H9 (cell line): Measurements from ENCODE around the gene CHD9. TPM values are rescaled to one million over a fixed set of nuclear protein-coding genes. Genes with fewer than 3 reads are reported as not detected.

ENCODE experiments used
- DNase-seq: peaks from one replicate; pipeline ENCODE4 v3.0.0-alpha.2; 2017
- H2AFZ ChIP-seq: one replicate; pipeline ENCODE4 v1.6.1; 2013; ENCODE audit warnings: mild to moderate bottlenecking, low read length, control low read depth, moderate library complexity
- H2AK5ac ChIP-seq: 2 replicates; pipeline ENCODE4 v1.6.1; 2013; ENCODE audit warnings: low read length, control low read depth, mixed read lengths; ENCODE audit not compliant: insufficient read length
- H2BK120ac ChIP-seq: one replicate; pipeline ENCODE4 v1.6.1; 2013; ENCODE audit warnings: low read depth, mild to moderate bottlenecking, low read length, control low read depth, inconsistent platforms; ENCODE audit not compliant: poor library complexity, severe bottlenecking
- H2BK12ac ChIP-seq: 2 replicates; pipeline ENCODE4 v1.6.1; 2013; ENCODE audit warnings: low read length, control low read depth, mixed read lengths, low read depth; ENCODE audit not compliant: insufficient read length
- H2BK15ac ChIP-seq: 2 replicates; pipeline ENCODE4 v1.6.1; 2013; ENCODE audit warnings: low read depth, low read length, control low read depth
- H2BK20ac ChIP-seq: one replicate; pipeline ENCODE4 v1.6.1; 2013; ENCODE audit warnings: low read depth, mild to moderate bottlenecking, low read length, control low read depth, inconsistent platforms; ENCODE audit not compliant: poor library complexity, severe bottlenecking
- H2BK5ac ChIP-seq: 2 replicates; pipeline ENCODE4 v1.6.1; 2013; ENCODE audit warnings: low read length, control low read depth, mixed read lengths; ENCODE audit not compliant: insufficient read length
- H3K14ac ChIP-seq: 2 replicates; pipeline ENCODE4 v1.6.1; 2013; ENCODE audit warnings: low read length, control low read depth; ENCODE audit not compliant: insufficient read depth
- H3K18ac ChIP-seq: 2 replicates; pipeline ENCODE4 v1.6.1; 2013; ENCODE audit warnings: low read depth, mild to moderate bottlenecking, mixed read lengths, low read length, control low read depth; ENCODE audit not compliant: insufficient read length
- H3K23ac ChIP-seq: 2 replicates; pipeline ENCODE4 v1.6.1; 2013; ENCODE audit warnings: low read length, control low read depth, mixed read lengths, low read depth; ENCODE audit not compliant: insufficient read length
- H3K23me2 ChIP-seq: 2 replicates; pipeline ENCODE4 v1.6.1; 2013; ENCODE audit warnings: low read depth, mild to moderate bottlenecking, mixed read lengths, low read length, control low read depth; ENCODE audit not compliant: insufficient read length, poor library complexity, severe bottlenecking
- H3K27ac ChIP-seq: 2 replicates; pipeline ENCODE4 v1.5.1; 2013; ENCODE audit warnings: low read length, control low read depth, mixed read lengths, low read depth; ENCODE audit not compliant: insufficient read length
- H3K27me3 ChIP-seq: 2 replicates; pipeline ENCODE4 v1.6.1; 2013; ENCODE audit warnings: low read length, control low read depth, inconsistent platforms; ENCODE audit not compliant: insufficient read depth
- H3K4ac ChIP-seq: 2 replicates; pipeline ENCODE4 v1.6.1; 2013; ENCODE audit warnings: low read depth, mild to moderate bottlenecking, control low read depth, inconsistent platforms, low read length, moderate library complexity
- H3K4me1 ChIP-seq: 2 replicates; pipeline ENCODE4 v1.6.1; 2013; ENCODE audit warnings: low read length, control low read depth, inconsistent platforms; ENCODE audit not compliant: insufficient read depth
- H3K4me2 ChIP-seq: 2 replicates; pipeline ENCODE4 v1.6.1; 2013; ENCODE audit warnings: low read length, control low read depth, mixed read lengths; ENCODE audit not compliant: insufficient read length, insufficient read depth
- H3K56ac ChIP-seq: 2 replicates; pipeline ENCODE4 v1.6.1; 2013; ENCODE audit warnings: low read depth, mild to moderate bottlenecking, mixed read lengths, low read length, control low read depth; ENCODE audit not compliant: insufficient read length
- H3K79me1 ChIP-seq: 2 replicates; pipeline ENCODE4 v1.6.1; 2013; ENCODE audit warnings: low read depth, mild to moderate bottlenecking, moderate library complexity, low read length, control low read depth, inconsistent platforms; ENCODE audit not compliant: insufficient read depth, poor library complexity, severe bottlenecking
- H3K79me2 ChIP-seq: 2 replicates; pipeline ENCODE4 v1.6.1; 2013; ENCODE audit warnings: low read length, control low read depth, inconsistent platforms; ENCODE audit not compliant: insufficient read depth
- H3K9ac ChIP-seq: 2 replicates; pipeline ENCODE4 v1.6.1; 2013; ENCODE audit warnings: low read length, control low read depth, mixed read lengths; ENCODE audit not compliant: insufficient read length; ENCODE audit errors: extremely low read depth
- H3K9me3 ChIP-seq: one replicate; pipeline ENCODE4 v1.6.1; 2013; ENCODE audit warnings: low read depth, low read length, inconsistent platforms; ENCODE audit not compliant: control insufficient read depth
- H3T11ph ChIP-seq: one replicate; pipeline ENCODE4 v1.6.1; 2013; ENCODE audit warnings: mild to moderate bottlenecking, low read length, control low read depth, inconsistent platforms
- H4K20me1 ChIP-seq: one replicate; pipeline ENCODE4 v1.6.1; 2013; ENCODE audit not compliant: control insufficient read depth, insufficient read length, insufficient read depth
- H4K5ac ChIP-seq: 2 replicates; pipeline ENCODE4 v1.6.1; 2013; ENCODE audit warnings: low read depth, mild to moderate bottlenecking, mixed read lengths, low read length, control low read depth; ENCODE audit not compliant: insufficient read length
- H4K8ac ChIP-seq: replicated peaks from 2 replicates; pipeline ENCODE4 v1.6.1; 2013; ENCODE audit warnings: low read length, control low read depth, mixed read lengths, low read depth; ENCODE audit not compliant: insufficient read length
- H4K91ac ChIP-seq: 2 replicates; pipeline ENCODE4 v1.6.1; 2013; ENCODE audit warnings: low read depth, mild to moderate bottlenecking, moderate library complexity, mixed read lengths, low read length, control low read depth; ENCODE audit not compliant: insufficient read length
- H3K27ac Mint-ChIP-seq, 3 experiments: 2 replicates in 2 of 3; 3 replicates in 1 of 3; pipeline ENCODE4 v1.8.0; 2020 to 2021; ENCODE audit warnings: mixed read lengths in 3 of 3, mild to moderate bottlenecking in 1 of 3, moderate library complexity in 1 of 3
- H3K27me3 Mint-ChIP-seq: 2 replicates; pipeline ENCODE4 v1.8.0; 2021; ENCODE audit warnings: low read depth, mild to moderate bottlenecking, moderate library complexity, mixed read lengths
- H3K36me3 Mint-ChIP-seq, 3 experiments: 2 replicates in 2 of 3; 3 replicates in 1 of 3; pipeline ENCODE4 v1.8.0; 2020 to 2021; ENCODE audit warnings: low read depth in 3 of 3, mixed read lengths in 3 of 3; ENCODE audit not compliant: insufficient read depth in 1 of 3
- H3K4me1 Mint-ChIP-seq, 2 experiments: 2 replicates each; pipeline ENCODE4 v1.8.0; 2020; ENCODE audit warnings: mixed read lengths in 2 of 2
- H3K4me3 Mint-ChIP-seq, 2 experiments: 2 replicates in 1 of 2; 3 replicates in 1 of 2; pipeline ENCODE4 v1.8.0; 2020 to 2021; ENCODE audit warnings: mild to moderate bottlenecking in 2 of 2, mixed read lengths in 2 of 2, moderate library complexity in 1 of 2
- H3K9me3 Mint-ChIP-seq, 2 experiments: 2 replicates in 1 of 2; 3 replicates in 1 of 2; pipeline ENCODE4 v1.8.0; 2020; ENCODE audit warnings: mild to moderate bottlenecking in 2 of 2, mixed read lengths in 2 of 2, moderate library complexity in 1 of 2
- CTCF ChIP-seq: fragments of 200-600 bp; sonication (generic); conservative IDR thresholded peaks from 3 replicates; pipeline ENCODE4 v1.8.0; 2021; ENCODE audit warnings: antibody characterized with exemption, mild to moderate bottlenecking
- WGBS: extraction: QIAGEN DNeasy Blood & Tissue Kit; methylation state at CpG from one replicate; pipeline ENCODE4 v1.1.7; 2013; ENCODE audit warnings: missing lambda C conversion rate, low lambda C conversion rate, mixed read lengths; ENCODE audit not compliant: insufficient read length; ENCODE audit errors: extremely low coverage; 5-methylcytosine and 5-hydroxymethylcytosine counted together
- total RNA-seq: library from RNA; stranded (reverse); gene quantifications from 2 replicates; pipeline ENCODE4 v1.2.1, GENCODE V29; 2021

CHD9 gene
- total RNA-seq, 1 experiment from 2014 or later, result 46.2 TPM

DNA sequence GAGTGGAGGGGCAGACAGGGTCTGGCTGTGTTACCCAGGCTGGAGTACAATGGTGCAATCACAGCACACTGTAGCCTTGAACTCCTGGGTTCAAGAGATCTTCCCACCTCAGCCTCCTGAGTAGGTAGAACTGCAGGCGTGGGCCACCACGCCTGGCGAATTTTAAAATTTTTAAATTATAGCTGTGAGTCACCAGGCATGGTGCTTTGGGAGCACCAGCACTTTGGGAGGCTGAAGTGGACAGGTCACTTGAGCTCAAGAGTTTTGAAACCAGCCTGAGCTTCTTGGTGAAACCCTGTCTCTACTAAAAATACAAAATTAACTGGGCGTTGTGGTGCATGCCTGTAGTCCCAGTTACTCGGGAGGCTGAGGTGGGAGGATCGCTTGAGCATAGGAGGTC, 114.0 kb downstream of the CHD9 start:
- no peak overlapping the region for H2BK12ac ChIP-seq
- H3K9ac ChIP-seq, result no peak overlapping the region
- H4K91ac ChIP-seq, result no peak overlapping the region
- no peak overlapping the region for H2BK120ac ChIP-seq
- no peaks in the 10 kb centered on the region for H3K79me1 ChIP-seq
- H3K4ac ChIP-seq, result no peak overlapping the region
- no peaks in the 10 kb centered on the region for H3K9me3 ChIP-seq
- H2BK15ac ChIP-seq, result no peak overlapping the region
- no peak overlapping the region for H3K56ac ChIP-seq
- H3K23ac ChIP-seq, result no peak overlapping the region
- H3K27me3 ChIP-seq, result no peaks in the 10 kb centered on the region
- Mint-ChIP-seq H3K27ac (no peak overlapping the region), H3K36me3 (peaks cover 0 to 2% (median 0%) of the 10 kb centered on the region in 3 experiments; a peak in 2 of 7 replicates), H3K27me3 (no peaks in the 10 kb centered on the region), H3K4me1 (peaks cover 0 to 2% of the 10 kb centered on the region in 2 experiments; a peak in 1 of 4 replicates), H3K4me3 (no peak overlapping the region), H3K9me3 (no peaks in the 10 kb centered on the region)
- no CpG with 5 or more reads among the region's 6 CpGs for WGBS
- DNase-seq, result no peak
- no peak overlapping the region for H3K27ac ChIP-seq
- H2AFZ ChIP-seq, result no peak overlapping the region
- H2BK5ac ChIP-seq, result no peak overlapping the region
- no peak overlapping the region for H2AK5ac ChIP-seq
- no peaks in the 10 kb centered on the region for H3K23me2 ChIP-seq
- no peak overlapping the region for H3K14ac ChIP-seq
- no peaks in the 10 kb centered on the region for H3K4me1 ChIP-seq
- no peak overlapping the region for H4K8ac ChIP-seq
- no peak overlapping the region for H4K5ac ChIP-seq
- H4K20me1 ChIP-seq, result no peaks in the 10 kb centered on the region
- no peak overlapping the region for H3T11ph ChIP-seq
- no peak for TF ChIP-seq CTCF
- H3K4me2 ChIP-seq, result no peak overlapping the region
- H3K18ac ChIP-seq, result no peak overlapping the region
- no peaks in the 10 kb centered on the region for H3K79me2 ChIP-seq
- H2BK20ac ChIP-seq, result no peak overlapping the region
